CD4-positive, alpha-beta T cell treated with Interleukin-4 for 1 hour (primary cell): ENCODE measurements around the gene ITGB1BP1.

Experiments
- DNase-seq, 2 donors: peaks; one replicate each; pipeline ENCODE4 v3.0.0-alpha.2; 2020 to 2022

Gene ITGB1BP1

GRCh38 chr2:9423100-9423921 lies at the start of gene ITGB1BP1, which contains the start of gene CPSF3:
Gene ITGB1BP1, minus strand, starts transcription at chr2:9423528. Its CDS starts 4,831 bp downstream, at chr2:9418697.
Gene CPSF3, plus strand, starts transcription at chr2:9423654. Its CDS starts 120 bp downstream, at chr2:9423774.
- peak; percentile 97 for DNase-seq

GRCh38 chr2:9472511-9472910 lies 49.2 kb upstream of the ITGB1BP1 start:
- no peak for DNase-seq

- DNase-seq, result no peak
Observed at GRCh38 chr2:9471206-9471605, 47.9 kb upstream of the ITGB1BP1 start.

- DNase-seq, result no peak
Observed at GRCh38 chr2:9467687-9468086, 44.4 kb upstream of the ITGB1BP1 start.

GRCh38 chr2:9466147-9466683 lies 42.9 kb upstream of the ITGB1BP1 start:
- DNase-seq, result no peak

GRCh38 chr2:9465170-9465569 lies 41.8 kb upstream of the ITGB1BP1 start:
- DNase-seq, result no peak

- no peak for DNase-seq
Observed at GRCh38 chr2:9463698-9464034, 40.3 kb upstream of the ITGB1BP1 start.

- DNase-seq, result no peak
Observed at GRCh38 chr2:9462886-9463697, 39.8 kb upstream of the ITGB1BP1 start.

GRCh38 chr2:9462313-9462712 lies 39.0 kb upstream of the ITGB1BP1 start:
- no peak for DNase-seq

DNA sequence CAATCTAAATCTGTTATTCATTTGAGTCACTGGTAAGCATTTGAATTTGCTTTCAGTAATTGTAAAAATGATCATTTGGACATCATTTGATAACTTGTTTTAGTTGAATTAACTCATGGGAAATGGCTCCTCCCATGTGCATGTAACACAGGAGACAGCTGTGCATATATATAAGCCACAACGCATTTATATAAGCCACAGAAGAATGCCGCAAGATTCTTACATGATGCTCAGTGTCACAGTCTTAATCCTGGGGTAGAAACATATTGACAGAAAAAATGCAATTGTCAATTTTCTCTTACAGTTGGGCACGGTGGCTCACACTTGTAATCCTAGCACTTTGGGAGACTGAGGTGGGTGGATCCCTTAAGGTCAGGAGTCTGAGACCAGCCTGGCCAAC lies 37.8 kb upstream of the ITGB1BP1 start:
- DNase-seq, result no peak

GRCh38 chr2:9460441-9461017 lies 37.2 kb upstream of the ITGB1BP1 start:
- DNase-seq, result no peak

GRCh38 chr2:9451231-9451630 lies 27.9 kb upstream of the ITGB1BP1 start:
- DNase-seq, result no peak

DNA sequence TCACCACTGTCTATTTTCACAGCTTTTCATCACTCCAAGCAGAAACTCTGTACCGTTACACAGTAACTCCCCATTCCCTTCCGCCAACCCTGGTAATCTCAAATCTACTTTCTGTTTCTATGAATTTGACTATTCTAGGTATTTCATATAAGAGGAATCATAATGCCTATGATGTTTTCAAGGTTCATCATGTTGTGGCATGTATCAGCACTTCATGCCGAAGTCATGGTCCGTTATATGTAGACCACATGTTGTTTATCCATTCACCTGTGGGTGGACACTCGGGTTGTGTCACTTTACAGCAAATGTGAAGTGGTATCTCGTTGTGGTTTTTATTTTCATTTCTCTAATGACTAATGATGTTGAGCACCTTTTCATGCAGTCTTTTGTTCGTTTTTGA lies 21.8 kb upstream of the ITGB1BP1 start:
- DNase-seq, result no peak

- no peak for DNase-seq
Observed at GRCh38 chr2:9443526-9443925, 20.2 kb upstream of the ITGB1BP1 start.

- no peak for DNase-seq
Observed at GRCh38 chr2:9441556-9441955, 18.2 kb upstream of the ITGB1BP1 start.

DNA sequence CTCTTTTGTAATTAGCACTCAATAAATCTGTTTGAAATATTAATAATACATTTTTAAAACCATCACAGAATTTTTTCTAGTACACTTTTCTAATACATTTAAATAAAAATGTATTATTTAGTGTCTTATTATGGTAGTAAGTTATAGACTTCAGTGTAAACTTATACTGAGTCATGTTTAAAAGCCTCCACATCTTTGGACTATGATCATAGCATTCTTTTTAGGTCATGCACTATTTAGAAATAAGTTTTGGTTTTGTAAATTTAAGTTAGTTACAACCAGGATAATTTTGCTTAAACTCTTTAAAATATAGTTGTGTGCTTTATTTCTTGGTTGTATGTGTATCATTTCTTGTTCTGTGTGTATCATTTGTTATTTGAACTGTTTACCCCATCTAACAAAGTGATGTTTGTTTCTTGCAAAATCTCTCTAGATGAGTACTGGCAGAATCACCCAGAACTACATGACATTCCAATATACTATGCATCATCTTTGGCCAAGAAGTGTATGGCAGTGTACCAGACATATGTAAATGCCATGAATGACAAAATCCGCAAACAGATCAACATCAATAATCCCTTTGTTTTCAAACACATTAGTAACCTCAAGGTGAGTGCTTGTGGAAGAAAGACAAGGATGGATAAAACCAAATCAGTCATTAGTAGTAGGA lies 16.9 kb upstream of the ITGB1BP1 start:
- DNase-seq, result no peak

DNA sequence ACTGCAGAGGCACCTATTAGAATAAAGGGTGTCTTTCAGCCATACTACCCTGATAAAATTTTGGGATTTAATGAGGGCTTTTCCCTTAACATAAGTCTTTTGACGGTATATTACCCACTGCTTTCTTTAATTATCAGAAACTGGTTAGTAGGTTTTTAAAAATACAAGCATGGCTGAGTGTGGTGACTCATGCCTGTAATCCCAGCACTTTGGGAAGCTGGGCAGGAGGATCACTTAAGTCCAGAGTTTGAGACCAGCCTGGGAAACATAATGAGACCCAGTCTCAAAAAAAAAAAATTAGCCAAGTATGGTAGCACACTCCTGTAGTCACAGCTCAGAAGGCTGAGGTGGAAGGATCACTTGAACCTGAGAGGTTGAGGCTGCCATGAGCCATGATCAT lies 16.2 kb upstream of the ITGB1BP1 start:
- DNase-seq, result no peak

DNA sequence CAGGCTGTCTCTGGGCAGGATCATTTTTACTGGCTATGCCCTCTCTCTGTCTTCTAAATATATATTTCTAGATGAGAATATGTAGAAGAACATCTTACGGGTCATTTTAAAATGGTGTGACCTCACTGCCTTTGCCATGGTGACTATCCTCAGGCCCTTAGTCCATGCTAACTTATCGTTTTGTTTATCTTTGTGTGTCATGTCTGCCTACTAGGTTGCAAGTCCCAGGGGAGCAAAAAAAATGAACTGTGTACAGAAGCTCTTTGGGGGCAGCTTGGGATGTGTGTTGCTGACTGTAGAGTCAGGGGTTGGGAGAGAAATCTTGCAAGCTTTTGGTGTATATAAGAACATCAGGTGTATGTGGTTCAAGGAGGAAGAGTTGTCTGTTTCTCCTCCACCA lies 11.2 kb upstream of the ITGB1BP1 start:
- no peak for DNase-seq

GRCh38 chr2:9430316-9431293 lies 7.3 kb upstream of the ITGB1BP1 start:
- DNase-seq, result no peak

DNA sequence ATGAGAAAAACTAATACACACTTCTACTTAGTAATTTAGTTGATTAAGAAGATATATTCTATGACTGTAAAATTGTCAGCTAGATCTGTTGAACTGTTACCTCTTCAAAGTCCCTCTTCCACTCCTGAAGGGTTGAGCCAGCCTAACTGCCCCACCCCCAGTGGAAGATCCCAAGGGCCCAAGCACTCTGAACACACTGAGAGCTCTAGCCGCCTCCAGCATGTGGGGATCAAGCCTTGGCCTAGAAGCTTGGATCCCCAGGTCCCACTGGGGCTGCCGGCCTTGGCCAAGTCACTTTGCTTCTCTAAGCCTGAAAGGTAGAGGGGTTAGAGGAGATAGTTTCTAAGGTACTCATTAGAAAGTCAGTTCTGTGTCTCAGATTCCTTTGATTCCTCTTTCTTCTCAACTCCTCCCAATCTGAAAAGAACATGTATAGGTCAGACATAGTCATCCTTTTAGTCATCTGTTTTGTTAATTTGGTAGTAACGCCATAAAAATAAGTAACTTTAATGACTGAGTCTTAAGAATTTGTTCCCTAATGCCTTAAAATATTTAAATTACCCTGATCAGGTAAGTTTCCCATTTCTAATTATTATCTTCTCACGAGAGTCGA lies 5.7 kb upstream of the ITGB1BP1 start:
- DNase-seq, result no peak
